G401 (cell line): ENCODE data around the gene TNFRSF25. TPM values are rescaled to one million over a fixed set of nuclear protein-coding genes. Genes with fewer than 3 reads are reported as not detected.
A peak's percentile ranks its signal among the peaks of the same experiment; 100 is the strongest.

Experiments used
- DNase-seq: peaks from one replicate; pipeline ENCODE4 v3.0.0-alpha.2; 2015; ENCODE audit warnings: low spot score
- in situ Hi-C: cut with HindIII; loops from 2 replicates; pipeline ENCODE4 v1.10.0; 2016; ENCODE audit warnings: low sequenced_read_pairs, mixed read lengths
- total RNA-seq: library from RNA; depleted of rRNA; stranded (reverse); fragments of >200 nt; shearing (Covaris generic); gene quantifications from 2 replicates; pipeline ENCODE4 v1.2.3, GENCODE V29; 2014

Gene TNFRSF25
- total RNA-seq, 1 experiment from 2014 or later: 4.9 TPM

- in situ Hi-C loops: no loop called here
- DNase-seq: no peak
Observed at GRCh38 chr1:6473156-6473555, 7.2 kb upstream of the TNFRSF25 start.

GRCh38 chr1:6472391-6472790, 6.4 kb upstream of the TNFRSF25 start:
- DNase-seq: no peak
- in situ Hi-C loops: no loop called here

DNA sequence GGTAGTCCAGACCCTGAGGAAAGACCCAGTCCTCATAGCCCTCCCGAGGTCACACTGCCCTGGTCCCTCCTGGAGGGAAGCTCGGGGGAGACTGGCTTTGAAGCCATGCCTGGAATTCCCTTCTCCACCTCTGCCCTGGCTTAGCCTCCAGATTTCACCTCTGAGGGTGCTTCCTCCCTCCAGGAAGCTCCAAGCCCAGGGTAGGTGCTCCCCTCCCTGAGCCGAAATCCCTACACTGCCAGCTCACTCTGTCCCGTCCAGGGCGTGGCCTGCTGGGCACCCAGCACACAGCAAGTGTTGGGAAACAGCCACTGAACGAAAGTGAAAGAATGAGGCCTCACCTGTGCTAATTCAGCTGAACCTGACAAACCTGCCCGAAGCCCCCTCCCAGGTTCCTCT, 6.0 kb upstream of the TNFRSF25 start:
- in situ Hi-C loops: no loop called here
- DNase-seq: no peak

- in situ Hi-C loops: no loop called here
- no peak for DNase-seq
Observed at GRCh38 chr1:6471086-6471969, 5.4 kb upstream of the TNFRSF25 start.

- in situ Hi-C loops: no loop called here
- DNase-seq: no peak
Observed at GRCh38 chr1:6470132-6471085, 4.4 kb upstream of the TNFRSF25 start.

- DNase-seq: no peak
- in situ Hi-C loops: no loop called here
Observed at GRCh38 chr1:6468729-6469461, 2.9 kb upstream of the TNFRSF25 start.

DNA sequence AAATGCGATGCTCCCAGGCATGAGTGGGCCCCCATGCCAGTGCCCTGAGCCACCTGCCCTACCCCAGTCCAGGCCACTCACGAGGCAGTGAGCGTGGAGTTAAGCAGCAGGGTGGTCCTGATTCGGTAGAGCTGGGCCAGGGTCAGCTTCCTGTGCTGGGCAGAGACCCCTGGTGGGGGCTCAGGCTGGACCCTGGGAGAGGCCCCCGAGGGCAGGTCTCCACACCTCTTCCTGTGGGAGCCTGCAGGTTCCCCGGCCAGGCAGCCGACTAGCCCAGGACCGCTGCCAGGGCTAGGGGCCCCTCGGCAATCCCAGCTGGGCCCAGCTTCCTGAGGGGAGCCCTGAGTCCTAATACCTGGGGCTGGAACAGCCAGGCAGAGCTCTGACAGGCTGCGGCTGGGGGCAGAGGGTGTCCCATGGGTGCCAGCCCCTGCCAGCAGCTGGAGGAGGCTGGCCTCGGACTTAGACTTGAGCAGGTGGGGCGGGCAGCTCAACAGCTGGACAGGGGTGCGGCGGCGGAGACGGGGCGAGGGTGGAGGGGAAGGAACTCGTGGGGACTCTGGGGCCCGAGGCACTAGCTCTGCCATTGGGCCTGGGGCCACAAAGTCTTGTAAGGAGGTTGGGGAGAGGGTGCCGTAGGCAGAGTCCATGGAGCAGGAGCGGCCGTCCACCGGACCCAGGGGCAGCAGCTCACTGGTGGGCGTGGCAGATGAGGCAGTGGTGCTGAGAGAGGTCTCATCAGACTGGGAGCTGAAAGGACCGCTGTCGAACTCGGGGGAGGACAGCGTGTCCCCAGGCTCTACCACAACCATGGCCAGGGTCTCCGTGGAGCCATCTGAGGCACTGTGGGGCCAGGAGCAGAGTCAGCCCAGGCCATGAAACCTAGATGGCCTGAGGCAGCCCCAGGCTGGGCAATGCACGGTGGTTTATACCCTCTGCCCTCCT, 2.0 kb upstream of the TNFRSF25 start:
- no peak for DNase-seq
- in situ Hi-C loops: no loop called here

GRCh38 chr1:6467224-6467623, 1.3 kb upstream of the TNFRSF25 start:
- in situ Hi-C loops: no loop called here
- DNase-seq: no peak

DNA sequence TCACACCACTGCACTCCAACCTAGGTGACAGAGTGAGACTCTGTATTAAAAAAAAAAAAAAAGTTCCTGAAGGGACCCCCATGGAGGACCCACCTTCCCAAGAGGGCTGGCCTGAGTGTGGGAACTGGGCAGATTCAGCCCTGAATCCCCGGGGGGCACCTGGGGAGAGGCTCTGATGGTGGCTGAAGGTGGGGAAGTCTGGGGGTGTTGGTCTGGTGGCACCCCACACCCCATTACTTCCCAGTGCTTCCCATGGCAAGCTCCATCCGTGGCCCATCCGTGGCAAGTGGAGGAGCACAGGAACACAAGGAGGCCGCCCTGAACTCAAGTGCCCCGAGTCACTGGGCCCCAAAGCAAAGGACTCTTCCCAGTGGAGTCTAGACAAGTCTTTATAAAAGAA, 778 bp upstream of the TNFRSF25 start:
- no peak for DNase-seq
- in situ Hi-C loops: no loop called here

GRCh38 chr1:6465461-6466005, 440 bp downstream of the TNFRSF25 start:
- in situ Hi-C loops: no loop called here
- DNase-seq: no peak

DNA sequence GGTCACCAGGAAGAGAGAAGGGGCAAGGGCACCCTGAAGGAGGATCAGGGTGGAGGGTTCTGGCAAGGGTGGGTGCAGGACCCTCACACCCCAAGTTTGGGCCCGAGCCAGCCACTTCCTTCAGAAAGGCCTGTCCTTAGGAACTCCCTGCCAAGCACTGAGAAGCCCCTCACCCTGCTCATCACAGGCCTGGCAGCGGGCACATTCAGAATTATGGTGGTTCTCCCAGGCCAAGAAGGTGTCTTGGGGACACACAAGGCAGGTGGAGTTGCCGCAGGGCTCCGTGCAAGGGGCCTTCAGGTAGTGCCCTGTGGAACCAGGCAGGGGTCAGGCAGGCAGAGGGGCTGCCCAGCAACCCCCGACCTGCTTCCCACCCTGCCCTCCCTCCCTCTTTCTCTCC, 1.1 kb downstream of the TNFRSF25 start:
- in situ Hi-C loops: no loop called here
- DNase-seq: no peak

- in situ Hi-C loops: no loop called here
- peak; percentile 76 for DNase-seq
Observed at GRCh38 chr1:6464514-6464836, 1.5 kb downstream of the TNFRSF25 start.

GRCh38 chr1:6463120-6463412, 2.9 kb downstream of the TNFRSF25 start:
- in situ Hi-C loops: no loop called here
- DNase-seq: no peak

GRCh38 chr1:6462412-6463119, 3.4 kb downstream of the TNFRSF25 start:
- DNase-seq: no peak
- in situ Hi-C loops: no loop called here

- in situ Hi-C loops: no loop called here
- DNase-seq: no peak
Observed at GRCh38 chr1:6461538-6462411, 4.2 kb downstream of the TNFRSF25 start.

GRCh38 chr1:6461051-6461530, 4.9 kb downstream of the TNFRSF25 start:
- in situ Hi-C loops: no loop called here
- DNase-seq: no peak
